GM18867 (cell line): ENCODE measurements around the gene AP3S1.
"Not testable (repeated sequence)": the region's sequence is repeated elsewhere in the genome, so short reads cannot be mapped to it uniquely, and the experiment has no call there.

Source experiments
- ATAC-seq: cut with Tn5 transposase; IDR thresholded peaks from one replicate; pipeline ENCODE4 v1.9.1; 2021; ENCODE audit warnings: mild to moderate bottlenecking, moderate library complexity; ENCODE audit not compliant: unreplicated experiment

Gene AP3S1

GRCh38 chr5:115824983-115825382, 16.8 kb upstream of the AP3S1 start:
- not testable (repeated sequence) for ATAC-seq

- ATAC-seq = no peak
Measured at GRCh38 chr5:115825948-115826347, 15.8 kb upstream of the AP3S1 start.

- no peak for ATAC-seq
Measured at GRCh38 chr5:115829913-115830312, 11.8 kb upstream of the AP3S1 start.

GRCh38 chr5:115831163-115831768, 10.5 kb upstream of the AP3S1 start:
- peak; percentile 72 for ATAC-seq

- ATAC-seq = no peak
Measured at GRCh38 chr5:115835481-115835880, 6.3 kb upstream of the AP3S1 start.

- peak; percentile 24 for ATAC-seq
Measured at GRCh38 chr5:115838885-115839518, 2.7 kb upstream of the AP3S1 start.

DNA sequence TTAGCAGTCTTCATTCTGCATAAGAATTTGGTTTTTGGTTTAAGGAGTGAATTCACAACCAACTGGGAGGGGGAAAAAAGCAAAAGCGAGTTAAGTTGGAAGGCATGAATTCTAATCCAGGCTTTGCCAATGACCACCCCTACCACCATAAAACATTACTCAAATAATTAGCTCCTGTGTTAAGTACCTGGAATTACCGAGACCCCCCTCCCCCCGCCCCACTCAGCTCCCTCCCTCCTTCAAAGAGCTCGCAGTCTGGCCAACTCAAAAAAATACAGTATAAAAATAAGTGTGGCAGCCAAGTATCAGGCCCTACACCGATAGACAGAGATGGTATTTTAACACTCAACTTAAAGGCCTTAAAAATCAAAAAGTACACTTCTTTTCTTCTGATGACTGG, 862 bp upstream of the AP3S1 start:
- no peak for ATAC-seq

DNA sequence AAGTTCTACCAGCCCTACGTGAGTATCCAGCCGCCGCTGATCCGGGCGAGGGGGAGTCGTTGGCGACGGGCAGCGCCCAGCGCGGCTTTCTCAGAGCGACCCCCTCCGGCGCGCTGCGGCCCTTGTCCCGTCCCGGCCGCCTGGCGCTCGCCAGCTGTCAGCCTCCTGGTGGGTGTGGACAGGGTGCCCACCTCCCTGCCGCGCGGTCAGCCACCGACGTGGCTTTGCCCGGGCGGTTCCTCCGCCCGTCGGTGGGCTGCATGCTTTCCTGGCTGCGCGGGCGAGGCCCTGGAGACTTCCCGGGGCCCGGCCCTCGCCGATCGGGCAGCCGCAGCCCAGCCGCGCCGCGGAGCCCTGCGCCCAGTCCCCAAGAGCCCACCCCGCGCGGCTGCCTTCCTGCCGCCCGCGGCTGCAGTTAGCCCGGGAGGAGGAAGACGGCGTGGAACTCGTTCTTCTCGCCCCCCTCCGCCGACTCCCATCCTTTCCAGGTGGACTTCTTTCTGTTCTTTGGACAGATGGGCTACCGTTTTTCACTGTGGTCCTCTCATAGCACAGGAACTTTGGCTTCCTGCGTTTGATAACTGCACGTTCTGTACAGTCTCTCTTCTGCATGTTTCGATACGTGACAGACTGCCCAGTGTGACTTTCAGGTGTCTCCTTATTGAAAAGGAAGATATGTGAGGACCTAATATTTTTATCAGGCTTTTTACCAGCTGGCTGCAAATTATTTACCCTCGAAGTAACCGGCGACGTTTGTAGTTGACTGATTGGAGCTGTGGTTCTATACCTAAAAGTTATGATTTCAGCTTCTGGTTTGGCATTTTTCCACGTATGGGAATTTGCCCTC, 577 bp downstream of the AP3S1 start:
- ATAC-seq = peak; percentile 37

DNA sequence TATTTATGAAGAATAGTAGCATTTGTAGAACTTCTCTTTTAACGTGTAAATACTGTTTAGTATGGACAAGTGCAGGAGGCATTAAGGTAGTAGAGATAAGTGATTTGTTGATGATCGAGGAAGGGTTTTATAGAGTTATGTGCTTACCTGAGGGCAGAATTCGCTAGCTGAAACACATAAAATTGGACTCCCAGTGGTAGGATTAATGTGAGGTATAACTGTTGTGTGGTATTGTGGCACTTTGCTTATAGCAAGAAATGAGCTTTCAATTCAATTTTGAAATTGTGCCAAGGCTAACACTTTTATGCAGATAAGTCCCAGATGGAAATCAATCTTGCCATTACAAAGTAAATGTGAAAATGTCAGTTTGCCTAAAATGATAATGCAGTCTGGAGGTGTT, 1.2 kb downstream of the AP3S1 start:
- no peak for ATAC-seq

GRCh38 chr5:115843444-115844130, 1.9 kb downstream of the AP3S1 start:
- no peak for ATAC-seq

GRCh38 chr5:115844321-115844817, 2.6 kb downstream of the AP3S1 start:
- no peak for ATAC-seq

GRCh38 chr5:115847290-115847689, 5.6 kb downstream of the AP3S1 start:
- ATAC-seq = no peak

- ATAC-seq = no peak
Measured at GRCh38 chr5:115849258-115849798, 7.6 kb downstream of the AP3S1 start.

GRCh38 chr5:115850744-115851416, 9.1 kb downstream of the AP3S1 start:
- ATAC-seq = no peak

GRCh38 chr5:115854139-115854538, 12.4 kb downstream of the AP3S1 start:
- ATAC-seq = no peak

- no peak for ATAC-seq
Measured at GRCh38 chr5:115855959-115856358, 14.2 kb downstream of the AP3S1 start.

DNA sequence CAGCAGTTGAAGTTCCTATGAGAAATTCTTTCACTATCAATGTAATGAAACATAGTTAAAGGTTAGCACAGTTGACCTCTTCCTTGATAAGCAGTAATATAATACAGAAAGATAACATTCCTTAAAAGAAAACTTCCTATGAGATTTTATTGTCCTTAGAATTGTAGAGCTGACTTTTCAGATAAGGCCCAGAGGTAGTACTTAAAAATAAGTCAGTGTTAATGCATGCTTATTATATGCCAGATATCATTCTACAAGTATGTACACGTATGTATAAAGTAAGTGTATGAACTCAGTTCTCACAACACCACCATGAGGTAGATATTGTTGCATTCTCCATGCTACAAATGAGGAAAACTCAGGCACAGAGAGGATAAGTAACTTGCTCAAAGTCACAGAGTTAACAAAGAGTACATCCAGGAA, 15.3 kb downstream of the AP3S1 start:
- ATAC-seq = no peak

GRCh38 chr5:115857626-115858349, 16.1 kb downstream of the AP3S1 start:
- ATAC-seq = no peak

DNA sequence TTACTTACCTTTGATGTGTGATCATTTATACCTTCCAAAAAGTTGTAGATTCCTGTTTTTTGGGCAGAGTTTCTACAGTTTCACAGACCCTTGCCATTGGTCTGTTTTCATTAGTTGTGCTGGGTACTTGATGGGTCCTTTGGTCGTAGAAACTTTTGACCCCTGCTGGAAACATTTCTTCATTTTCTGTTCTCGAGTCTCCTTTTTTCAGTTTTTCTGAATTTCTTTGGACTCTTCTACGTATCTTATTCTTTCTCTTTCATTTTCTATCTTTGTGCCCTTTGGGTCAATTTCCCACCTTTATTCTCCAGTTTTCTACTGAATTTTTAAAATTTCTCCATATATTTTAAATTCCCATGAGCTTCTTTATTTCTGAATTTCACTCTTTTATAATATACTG, 16.7 kb downstream of the AP3S1 start:
- peak; percentile 51 for ATAC-seq

DNA sequence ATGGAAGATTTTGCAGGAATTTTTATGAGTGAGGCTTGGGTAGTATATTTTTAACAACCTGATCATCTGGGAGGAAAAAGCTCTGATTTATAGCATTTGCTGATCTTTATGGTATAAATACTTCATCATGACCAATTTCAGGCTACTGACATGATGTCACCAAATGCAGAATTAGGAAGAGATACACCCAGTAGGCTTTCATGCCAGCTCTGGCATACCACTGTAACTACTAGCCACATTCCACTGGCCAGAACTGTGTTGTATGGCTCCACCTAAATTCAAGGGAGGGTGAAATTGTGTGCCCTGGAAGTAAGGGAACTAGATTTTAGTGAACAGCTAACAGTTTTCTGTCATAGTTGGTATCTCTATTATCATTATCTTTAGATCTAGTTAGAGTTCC, 17.6 kb downstream of the AP3S1 start:
- ATAC-seq = no peak
